PC-3 (cell line): ENCODE data around the gene IRF2BP1. TPM values are rescaled to one million over a fixed set of nuclear protein-coding genes. Genes with fewer than 3 reads are reported as not detected.

Experiments used
- ATAC-seq: fragments of 200-7000 bp; cut with Tn5 transposase; 2 replicates; pipeline ENCODE4 v1.9.1; 2020; ENCODE audit warnings: mild to moderate bottlenecking, moderate library complexity
- BruUV-seq: library from RNA; stranded (reverse); fragments of 400-500 nt; replicated peaks from 2 replicates; lab custom pipeline; 2021; lab: Mats Ljungman, UMichigan
- CTCF ChIA-PET: fragments of 300-600 bp; sonication (Branson Sonifier 250); formaldehyde crosslinking; loops from one replicate; lab custom pipeline; 2022; ENCODE audit warnings: antibody characterized with exemption; lab: Charles Lee
- POLR2A ChIA-PET: fragments of 300-600 bp; sonication (Branson Sonifier 250); formaldehyde crosslinking; loops from one replicate; lab custom pipeline; 2022; ENCODE audit warnings: antibody characterized with exemption; ENCODE audit not compliant: unreplicated experiment; lab: Charles Lee
- DNase-seq: peaks from one replicate; pipeline ENCODE4 v3.0.0-alpha.2; 2015
- H2AFZ ChIP-seq: fragments of 300-600 bp; sonication (generic); 2 replicates; pipeline ENCODE4 v1.6.0; 2016; ENCODE audit warnings: antibody characterized with exemption, low read length
- H3F3A ChIP-seq: fragments of 300-600 bp; sonication (generic); one replicate; pipeline ENCODE4 v1.6.0; 2017; ENCODE audit warnings: antibody characterized with exemption, low read length, control low read depth, mild to moderate bottlenecking; ENCODE audit not compliant: unreplicated experiment
- H3K27ac ChIP-seq: fragments of 300-600 bp; sonication (generic); 2 replicates; pipeline ENCODE4 v1.5.1; 2016; ENCODE audit warnings: mild to moderate bottlenecking, low read length
- H3K27me3 ChIP-seq: fragments of 300-600 bp; sonication (generic); 2 replicates; pipeline ENCODE4 v1.6.1; 2016; ENCODE audit warnings: low read length, mixed read lengths
- H3K36me3 ChIP-seq: fragments of 300-600 bp; sonication (generic); 2 replicates; pipeline ENCODE4 v1.6.1; 2016; ENCODE audit warnings: low read depth, mixed run types, low read length, mixed read lengths
- H3K4me1 ChIP-seq: fragments of 300-600 bp; sonication (generic); 2 replicates; pipeline ENCODE4 v1.5.1; 2016; ENCODE audit warnings: low read length; ENCODE audit not compliant: insufficient read depth
- H3K4me2 ChIP-seq: fragments of 300-600 bp; sonication (generic); 2 replicates; pipeline ENCODE4 v1.6.0; 2016; ENCODE audit warnings: low read length
- H3K4me3 ChIP-seq: fragments of 300-600 bp; sonication (generic); 2 replicates; pipeline ENCODE4 v1.5.1; 2016; ENCODE audit warnings: mild to moderate bottlenecking, low read length, mixed read lengths
- H3K79me2 ChIP-seq: fragments of 300-600 bp; sonication (generic); 2 replicates; pipeline ENCODE4 v1.6.1; 2017; ENCODE audit warnings: low read length, mixed read lengths
- H3K9ac ChIP-seq: fragments of 300-600 bp; sonication (generic); 2 replicates; pipeline ENCODE4 v1.6.0; 2016; ENCODE audit warnings: mild to moderate bottlenecking, low read length
- H3K9me2 ChIP-seq: fragments of 300-600 bp; sonication (generic); replicated peaks from 2 replicates; pipeline ENCODE4 v1.6.1; 2016; ENCODE audit warnings: mixed run types, low read length, mixed read lengths
- H3K9me3 ChIP-seq: fragments of 300-600 bp; sonication (generic); 2 replicates; pipeline ENCODE4 v1.6.1; 2016; ENCODE audit warnings: low read length, mixed read lengths
- H4K20me1 ChIP-seq: fragments of 300-600 bp; sonication (generic); 2 replicates; pipeline ENCODE4 v1.6.1; 2016; ENCODE audit warnings: low read length, mixed read lengths
- EZH2 ChIP-seq: fragments of 300-600 bp; sonication (generic); IDR thresholded peaks from one replicate; pipeline ENCODE4 v1.6.1; 2017; ENCODE audit warnings: antibody characterized with exemption, mild to moderate bottlenecking, low read length; ENCODE audit not compliant: unreplicated experiment
- EZH2phosphoT487 ChIP-seq: fragments of 300-600 bp; sonication (generic); IDR thresholded peaks from 2 replicates; pipeline ENCODE4 v1.6.1; 2018; ENCODE audit warnings: mild to moderate bottlenecking, antibody characterized with exemption, low read length, borderline replicate concordance
- intact Hi-C: fragments of 100-400 bp; cut with micrococcal nuclease; formaldehyde crosslinking; loops from 2 replicates; pipeline ENCODE4 v1.9.0; 2023
- total RNA-seq: library from RNA; depleted of rRNA; stranded (reverse); fragments of >200 nt; gene quantifications from 2 replicates; pipeline ENCODE4 v1.2.3, GENCODE V29; 2014
- TF ChIP-seq, protein P1 (sequence below): fragments of 300-600 bp; sonication (generic); conservative IDR thresholded peaks from 2 replicates; pipeline ENCODE4 v1.5.1; 2017; ENCODE audit warnings: antibody characterized with exemption, low read depth, mild to moderate bottlenecking, low read length

IRF2BP1 gene
- total RNA-seq, 1 experiment from 2014 or later = 31.5 TPM

DNA sequence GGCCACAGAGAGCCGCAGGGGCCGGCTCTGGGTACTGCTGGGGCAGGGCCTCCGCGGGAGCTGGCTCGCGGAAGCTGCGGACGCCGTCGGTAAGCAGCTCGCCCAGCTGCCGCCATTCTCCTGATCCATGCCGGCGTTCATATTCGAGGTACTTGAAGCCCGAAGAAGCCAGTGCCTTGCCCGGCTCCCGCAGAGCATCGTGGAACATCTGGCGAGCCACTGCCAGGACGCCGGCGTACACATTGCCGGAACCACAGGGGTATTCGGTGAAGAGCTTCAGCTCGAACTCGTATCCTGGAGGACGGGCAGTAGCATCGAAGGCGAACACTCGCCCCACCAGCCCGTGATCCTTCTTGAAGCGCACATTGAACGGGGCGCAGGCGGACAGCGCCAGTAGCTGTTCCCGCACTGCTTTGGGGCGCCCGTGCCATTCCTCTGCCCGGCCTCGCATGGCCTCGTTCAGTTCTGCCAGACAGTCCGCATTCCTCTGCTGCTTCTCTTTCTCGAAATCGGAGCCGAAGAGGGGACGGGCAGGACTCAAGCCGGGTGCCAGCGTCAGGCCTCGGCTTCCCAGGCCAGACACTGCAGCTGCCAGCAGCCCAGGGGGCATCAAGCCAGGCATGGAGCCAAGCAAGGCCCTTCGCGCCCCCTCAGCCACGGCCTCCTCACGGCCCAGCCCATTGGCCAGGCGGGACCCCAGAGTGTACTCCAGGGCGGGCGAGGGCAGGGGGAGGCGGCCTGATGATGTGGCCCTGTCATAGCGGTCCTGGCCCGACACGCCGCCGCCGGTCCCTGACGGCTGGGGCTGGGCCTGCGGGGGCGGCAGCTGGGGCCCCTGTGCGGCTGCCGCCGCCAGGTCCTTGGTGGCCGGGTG lies 1.0 kb downstream of the IRF2BP1 start:
- Histone ChIP-seq H2AFZ (peak overlapping the region; percentile 96; the same call in 1 of the 2 replicates), H4K20me1 (peaks cover 3% of the 10 kb centered on the region; the same call in 1 of the 2 replicates), H3K79me2 (peaks cover 21% of the 10 kb centered on the region), H3F3A (no peaks in the 10 kb centered on the region), H3K4me3 (peak overlapping the region; percentile 78), H3K27me3 (no peaks in the 10 kb centered on the region), H3K4me1 (peaks cover 15% of the 10 kb centered on the region; the same call in 1 of the 2 replicates), H3K4me2 (peak overlapping the region; percentile 90), H3K9me2 (no peaks in the 10 kb centered on the region), H3K36me3 (peaks cover 2% of the 10 kb centered on the region; the same call in 1 of the 2 replicates), H3K9me3 (no peaks in the 10 kb centered on the region), H3K9ac (peak overlapping the region; percentile 81), H3K27ac (peak overlapping the region; percentile 68; the same call in 1 of the 2 replicates)
- ChIA-PET CTCF (interaction anchor here (1.2 kb wide), 1 partner anchor 21 kb away, joined by 9 read pairs; the partner anchor contains the start of genes FOXA3 and SYMPK), POLR2A (no interaction called here)
- TF ChIP-seq EZH2phosphoT487 (no peak), EZH2 (no peak)
- TF ChIP-seq, protein P1, sequence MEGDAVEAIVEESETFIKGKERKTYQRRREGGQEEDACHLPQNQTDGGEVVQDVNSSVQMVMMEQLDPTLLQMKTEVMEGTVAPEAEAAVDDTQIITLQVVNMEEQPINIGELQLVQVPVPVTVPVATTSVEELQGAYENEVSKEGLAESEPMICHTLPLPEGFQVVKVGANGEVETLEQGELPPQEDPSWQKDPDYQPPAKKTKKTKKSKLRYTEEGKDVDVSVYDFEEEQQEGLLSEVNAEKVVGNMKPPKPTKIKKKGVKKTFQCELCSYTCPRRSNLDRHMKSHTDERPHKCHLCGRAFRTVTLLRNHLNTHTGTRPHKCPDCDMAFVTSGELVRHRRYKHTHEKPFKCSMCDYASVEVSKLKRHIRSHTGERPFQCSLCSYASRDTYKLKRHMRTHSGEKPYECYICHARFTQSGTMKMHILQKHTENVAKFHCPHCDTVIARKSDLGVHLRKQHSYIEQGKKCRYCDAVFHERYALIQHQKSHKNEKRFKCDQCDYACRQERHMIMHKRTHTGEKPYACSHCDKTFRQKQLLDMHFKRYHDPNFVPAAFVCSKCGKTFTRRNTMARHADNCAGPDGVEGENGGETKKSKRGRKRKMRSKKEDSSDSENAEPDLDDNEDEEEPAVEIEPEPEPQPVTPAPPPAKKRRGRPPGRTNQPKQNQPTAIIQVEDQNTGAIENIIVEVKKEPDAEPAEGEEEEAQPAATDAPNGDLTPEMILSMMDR = no peak
- intact Hi-C loops = no loop called here
- no peak for DNase-seq
- peak; percentile 5; the same call in 1 of the 2 replicates for ATAC-seq
- TSS peak; percentile 48 for BruUV-seq

DNA sequence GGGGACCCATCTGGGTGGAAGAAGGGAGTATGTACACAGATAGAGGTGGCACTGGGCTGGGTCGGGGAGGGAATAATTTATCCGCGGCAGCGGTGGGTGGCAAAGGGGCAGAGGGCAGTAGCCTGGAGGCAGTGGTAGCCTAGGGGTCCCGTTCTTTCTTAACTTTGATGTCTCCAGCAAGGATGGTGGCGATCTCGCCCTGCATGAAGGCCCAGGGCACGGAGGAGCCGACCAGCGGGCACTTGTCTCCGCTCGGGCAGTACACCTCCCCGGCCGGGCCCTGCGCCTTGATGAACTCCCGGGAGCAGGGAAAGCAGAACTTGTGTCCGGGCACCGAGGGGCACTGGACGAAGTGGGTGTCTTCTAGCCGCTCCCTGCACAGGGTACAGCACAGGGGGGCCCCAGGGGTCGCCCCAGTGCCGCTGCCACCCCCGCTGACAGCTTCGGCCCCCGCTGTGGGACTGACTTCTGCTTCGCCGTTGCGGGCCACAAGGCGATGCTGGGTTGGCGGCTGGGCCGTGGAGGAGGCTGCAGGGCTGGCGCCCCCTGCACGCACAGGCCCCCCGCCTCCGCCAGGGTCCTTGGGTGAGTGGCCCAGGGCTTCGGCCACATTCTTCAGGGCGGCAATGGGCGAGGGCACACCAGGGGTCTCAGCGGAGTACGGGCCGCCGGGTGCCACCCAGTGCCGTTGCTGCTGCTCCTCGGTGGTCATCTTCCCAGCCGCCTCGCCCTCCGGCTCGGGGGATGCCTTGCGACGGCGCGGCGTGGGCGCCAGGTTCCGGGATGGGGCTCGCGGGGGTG lies 1.9 kb downstream of the IRF2BP1 start:
- Histone ChIP-seq H3K9ac (peak overlapping the region; percentile 81; the same call in 1 of the 2 replicates), H3K79me2 (peaks cover 21% of the 10 kb centered on the region), H2AFZ (no peak overlapping the region), H3K9me3 (no peaks in the 10 kb centered on the region), H3K36me3 (peaks cover 2% of the 10 kb centered on the region; the same call in 1 of the 2 replicates), H3K9me2 (no peaks in the 10 kb centered on the region), H3K4me1 (peaks cover 15% of the 10 kb centered on the region; the same call in 1 of the 2 replicates), H3K27me3 (no peaks in the 10 kb centered on the region), H3K4me2 (peak overlapping the region; percentile 90), H3K4me3 (peak overlapping the region; percentile 78), H4K20me1 (peaks cover 3% of the 10 kb centered on the region; the same call in 1 of the 2 replicates), H3K27ac (no peak overlapping the region), H3F3A (no peaks in the 10 kb centered on the region)
- no peak for DNase-seq
- no peak for ATAC-seq
- TF ChIP-seq, protein P1 = no peak
- TF ChIP-seq EZH2phosphoT487 (no peak), EZH2 (no peak)
- ChIA-PET CTCF (interaction anchor here (1.2 kb wide), 1 partner anchor 20 kb away, joined by 9 read pairs; the partner anchor contains the start of genes FOXA3 and SYMPK), POLR2A (no interaction called here)
- no TSS peak for BruUV-seq
- intact Hi-C loops = loop anchor here (2.0 kb wide), 1 partner anchor 21 kb away; the partner anchor contains the start of gene SYMPK
